Heart left ventricle (tissue), 16 donors: ENCODE measurements around the gene TRIM66. TPM values are rescaled to one million over a fixed set of nuclear protein-coding genes. Genes with fewer than 3 reads are reported as not detected.

Experiments
- ATAC-seq, 4 donors: fragments of 200-7000 bp; cut with Tn5 transposase; one replicate each; pipeline ENCODE4 v1.9.1; 2020 to 2022; ENCODE audit warnings: moderate library complexity in 4 of 4, mild to moderate bottlenecking in 3 of 4, moderate number of reproducible peaks in 1 of 4
- DNase-seq, 5 donors: peaks; one replicate each; pipeline ENCODE4 v3.0.0-alpha.2; 2020
- H3K27ac ChIP-seq, 12 donors: fragments of 200-600 bp; sonication (generic) in 4 of 12; one replicate each; pipeline versions ENCODE4 v1.5.0 to v1.8.0; 2016 to 2022; ENCODE audit warnings: mild to moderate bottlenecking in 2 of 12
- H3K27me3 ChIP-seq, 9 donors: fragments of 200-600 bp; sonication (generic) in 2 of 9; one replicate each; pipeline versions ENCODE4 v1.5.1 to v1.8.0; 2016 to 2022; ENCODE audit warnings: mild to moderate bottlenecking in 3 of 9
- H3K36me3 ChIP-seq, 9 donors: fragments of 200-600 bp; sonication (generic) in 2 of 9; one replicate each; pipeline versions ENCODE4 v1.5.0 to v1.8.0; 2018 to 2022; ENCODE audit warnings: mild to moderate bottlenecking in 2 of 9
- H3K4me1 ChIP-seq, 12 donors: fragments of 200-600 bp; sonication (generic) in 4 of 12; one replicate each; pipeline versions ENCODE4 v1.5.0 to v1.8.0; 2016 to 2022; ENCODE audit warnings: mild to moderate bottlenecking in 3 of 12
- H3K4me3 ChIP-seq, 12 donors: fragments of 200-600 bp; sonication (generic) in 4 of 12; one replicate each; pipeline versions ENCODE4 v1.5.0 to v1.8.0; 2017 to 2022; ENCODE audit warnings: mild to moderate bottlenecking in 9 of 12, moderate library complexity in 4 of 12
- H3K9me3 ChIP-seq, 12 donors: fragments of 200-600 bp; sonication (generic) in 4 of 12; one replicate each; pipeline versions ENCODE4 v1.5.0 to v1.8.0; 2016 to 2022; ENCODE audit warnings: mild to moderate bottlenecking in 1 of 12
- POLR2A ChIP-seq, 2 donors: fragments of 450-650 bp; IDR thresholded peaks; one replicate each; pipeline ENCODE4 v1.6.1; 2017; ENCODE audit warnings: antibody characterized with exemption in 2 of 2, mild to moderate bottlenecking in 2 of 2, moderate library complexity in 2 of 2
- WGBS, 4 donors: extraction: QIAGEN DNeasy Blood & Tissue Kit in 2 of 4; methylation state at CpG; one replicate each; pipeline versions ENCODE4 v1.1.5 to v1.1.7; 2013 to 2018; 5-methylcytosine and 5-hydroxymethylcytosine counted together
- intact Hi-C, 10 donors: fragments of 100-400 bp; cut with DNase I; formaldehyde crosslinking; loops; one replicate each; pipeline versions ENCODE4 v1.11.1 to v1.14.2; 2022
- polyA plus RNA-seq, 2 donors: library from polyadenylated mRNA; stranded (reverse); fragments of 200-250 nt; gene quantifications; one replicate each; pipeline ENCODE4 v1.2.3, GENCODE V29; 2013
- total RNA-seq, 9 donors: library from RNA; depleted of rRNA in 2 of 9; stranded (reverse); fragments of >200 nt in 2 of 9; fragmentation: NEBNext Ultra II Directional in 3 of 9; extraction: Animal tissue kit (Norgen Biotek cat#: 25700) in 3 of 9; gene quantifications; one replicate each; pipeline versions ENCODE4 v1.1.0 to v1.2.4, GENCODE V29; 2016 to 2023
- TF ChIP-seq, protein P1 (sequence below), 12 donors: fragments of 200-600 bp; sonication (generic) in 4 of 12; IDR thresholded peaks; one replicate each; pipeline versions ENCODE4 v1.5.0 to v1.8.0; 2018 to 2022; ENCODE audit warnings: antibody characterized with exemption in 12 of 12, mild to moderate bottlenecking in 5 of 12
- donor health status: ischemic (EF 13 %, LVEDD 7.1; RV severe dilation, severe dysfunction).
- donor health status: healthy with polysubstance abuse.
- donor health status: DM: no; HTN: yes; CAD: no.
- donor health status: DM: no; HTN: no; CAD: no.
- donor health status: ischemic (EF 25% LVEDD 6.9; RV normal size, moderate dysfunction).
- donor health status: ischemic (EF 25% LVEDD 5.7; RV mildly dilated, moderate dysfunction).
- donor health status: healthy.
- donor health status: DM: yes; HTN: yes; CAD: no.
- donor health status: ischemic (EF 35%, LVEDD 5.7; RV mildly dilated, moderate dysfunction).
- donor health status: nonischemic (EF 11% LVEDD 7.7; RV severe dilation, severe dysfunction).
- donor health status: DM: yes; HTN: yes; CAD: no.
- donor health status: PGD.
- donor health status: ischemic (EF 29% LVEDD 5.4; RV normal size, mild dysfunction).
- donor health status: nonischemic (EF 23%, LVEDD 6.1; RV moderate dilation, normal function).

Gene TRIM66
- total and polyA plus RNA-seq, 11 donors, result 0.71 to 10.1 (median 3.8) TPM

DNA sequence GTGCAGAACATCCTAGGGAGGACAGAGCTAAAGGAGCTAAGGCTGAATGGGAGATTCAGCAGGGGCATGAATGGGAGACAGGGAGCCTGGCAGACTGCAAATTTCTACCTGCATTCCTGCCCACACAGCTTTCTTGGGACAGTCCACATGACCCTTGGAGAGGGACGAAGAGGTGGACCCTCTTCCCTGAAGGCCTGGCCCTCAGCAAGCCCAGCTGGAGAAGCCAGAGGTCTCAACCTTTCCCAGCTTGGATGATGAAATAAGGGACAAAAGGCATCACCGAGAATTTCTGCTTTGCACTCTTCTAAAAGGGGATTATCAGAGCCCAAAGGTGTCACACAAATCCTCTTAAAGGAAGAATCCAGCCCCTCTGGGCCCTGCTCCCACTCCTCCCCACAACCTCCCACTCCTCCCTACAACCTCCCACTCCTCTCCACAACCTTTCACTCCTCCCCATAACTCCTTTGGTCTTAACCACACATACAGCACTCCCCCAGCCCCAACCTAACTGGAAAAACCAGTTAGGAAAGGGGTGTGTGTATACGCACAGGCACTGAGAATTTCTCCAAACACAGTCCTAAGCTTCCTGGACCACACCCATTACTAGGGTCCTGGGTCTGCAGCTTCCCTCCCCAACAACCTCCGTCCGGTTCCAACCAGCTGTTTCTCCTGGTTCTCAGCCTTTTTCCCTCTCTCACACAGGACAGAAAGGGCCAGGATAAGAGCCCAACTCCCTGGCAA lies 38.6 kb upstream of the TRIM66 start:
- 38 to 52% (median 50%) methylated on average over 4 to 5 of the region's 5 CpGs for WGBS, 4 donors
- Histone ChIP-seq H3K27ac (peak overlapping the region in 11 of 12 donors; percentile 22 to 95 (median 80)), H3K36me3 (peaks cover 0 to 39% (median 17%) of the 10 kb centered on the region in 9 donors), H3K4me1 (peaks cover 19 to 75% (median 65%) of the 10 kb centered on the region in 12 donors), H3K4me3 (no peak overlapping the region), H3K27me3 (no peaks in the 10 kb centered on the region), H3K9me3 (no peaks in the 10 kb centered on the region)
- ATAC-seq (no peak), DNase-seq (no peak)
- TF ChIP-seq, protein P1, sequence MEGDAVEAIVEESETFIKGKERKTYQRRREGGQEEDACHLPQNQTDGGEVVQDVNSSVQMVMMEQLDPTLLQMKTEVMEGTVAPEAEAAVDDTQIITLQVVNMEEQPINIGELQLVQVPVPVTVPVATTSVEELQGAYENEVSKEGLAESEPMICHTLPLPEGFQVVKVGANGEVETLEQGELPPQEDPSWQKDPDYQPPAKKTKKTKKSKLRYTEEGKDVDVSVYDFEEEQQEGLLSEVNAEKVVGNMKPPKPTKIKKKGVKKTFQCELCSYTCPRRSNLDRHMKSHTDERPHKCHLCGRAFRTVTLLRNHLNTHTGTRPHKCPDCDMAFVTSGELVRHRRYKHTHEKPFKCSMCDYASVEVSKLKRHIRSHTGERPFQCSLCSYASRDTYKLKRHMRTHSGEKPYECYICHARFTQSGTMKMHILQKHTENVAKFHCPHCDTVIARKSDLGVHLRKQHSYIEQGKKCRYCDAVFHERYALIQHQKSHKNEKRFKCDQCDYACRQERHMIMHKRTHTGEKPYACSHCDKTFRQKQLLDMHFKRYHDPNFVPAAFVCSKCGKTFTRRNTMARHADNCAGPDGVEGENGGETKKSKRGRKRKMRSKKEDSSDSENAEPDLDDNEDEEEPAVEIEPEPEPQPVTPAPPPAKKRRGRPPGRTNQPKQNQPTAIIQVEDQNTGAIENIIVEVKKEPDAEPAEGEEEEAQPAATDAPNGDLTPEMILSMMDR (IDR thresholded peaks at IDR 0.05), result no peak
- TF ChIP-seq POLR2A (IDR thresholded peaks at IDR 0.05), result no peak
- intact Hi-C loops, result loop anchor here in 1 of 10 donors (10.0 kb wide), 1 partner anchor 84 kb away; no protein-coding TSS in a partner anchor

DNA sequence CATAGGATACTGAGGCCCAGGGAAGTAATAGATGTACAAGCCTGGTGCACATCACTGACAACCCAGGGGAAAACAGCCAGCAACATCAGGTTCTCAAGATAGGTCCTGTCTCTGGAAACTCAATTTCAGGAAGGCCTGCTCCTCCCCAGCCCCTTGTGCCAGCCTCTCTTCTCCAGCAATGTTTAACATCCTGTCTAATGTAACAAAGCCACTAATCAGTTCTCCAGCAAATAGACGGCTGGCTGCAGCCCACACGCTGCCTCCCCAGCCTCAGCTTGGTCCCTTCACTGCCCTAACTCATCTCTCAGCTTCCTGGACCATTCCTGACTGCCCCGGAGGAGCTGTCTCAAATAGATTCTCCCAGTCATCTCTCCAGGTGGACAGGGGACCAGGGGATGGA lies 37.9 kb upstream of the TRIM66 start:
- intact Hi-C loops, result loop anchor here in 1 of 10 donors (10.0 kb wide), 1 partner anchor 84 kb away; no protein-coding TSS in a partner anchor

DNA sequence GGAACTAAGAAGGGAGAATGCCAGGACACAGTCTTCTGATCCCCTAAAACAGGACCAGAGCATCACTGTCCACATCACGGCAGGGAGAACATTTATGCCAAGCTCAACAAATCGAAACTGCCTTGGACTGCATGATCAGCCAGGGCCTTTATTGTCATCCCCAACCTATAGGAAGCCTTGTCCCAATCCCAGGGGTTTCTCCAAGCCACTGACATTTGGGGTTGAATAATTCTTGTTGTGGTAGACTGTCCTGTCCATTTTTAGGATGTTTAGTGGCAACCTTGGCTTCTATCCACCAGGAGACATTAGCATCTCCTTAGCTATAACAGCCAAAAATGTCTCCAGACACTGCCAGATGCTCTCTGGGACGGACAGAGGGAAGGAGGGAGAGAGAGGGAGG lies 37.3 kb upstream of the TRIM66 start:
- H3K4me3 ChIP-seq, result no peak overlapping the region
- H3K27me3 ChIP-seq, result no peaks in the 10 kb centered on the region
- TF ChIP-seq, protein P1 (IDR thresholded peaks at IDR 0.05), result no peak
- no peak for TF ChIP-seq POLR2A (IDR thresholded peaks at IDR 0.05)
- H3K36me3 ChIP-seq, result peaks cover 0 to 38% (median 15%) of the 10 kb centered on the region in 9 donors
- intact Hi-C loops, result loop anchor here in 6 of 10 donors (5.0 to 10.0 kb wide), 7 partner anchors 38 to 95 kb away; a partner anchor contains a TSS
- DNase-seq (no peak), ATAC-seq (peak in 2 of 4 donors; percentile 1 to 11)
- peaks cover 20 to 88% (median 78%) of the 10 kb centered on the region in 12 donors for H3K4me1 ChIP-seq
- H3K27ac ChIP-seq, result peak overlapping the region; percentile 50 to 95 (median 80)
- WGBS, 4 donors, result 23 to 39% (median 33%) methylated on average over 3 of the region's 3 CpGs
- H3K9me3 ChIP-seq, result no peaks in the 10 kb centered on the region

More for the DNA sequence above, 37.9 kb upstream of the TRIM66 start:
- Histone ChIP-seq H3K4me1 (peaks cover 19 to 81% (median 72%) of the 10 kb centered on the region in 12 donors), H3K27me3 (no peaks in the 10 kb centered on the region), H3K9me3 (no peaks in the 10 kb centered on the region), H3K4me3 (no peak overlapping the region), H3K36me3 (peaks cover 0 to 38% (median 17%) of the 10 kb centered on the region in 9 donors), H3K27ac (peak overlapping the region in 11 of 12 donors; percentile 22 to 95 (median 80))
- 47 to 62% (median 50%) methylated on average over 3 of the region's 3 CpGs for WGBS, 4 donors
- DNase-seq (no peak), ATAC-seq (no peak)
- no peak for TF ChIP-seq POLR2A (IDR thresholded peaks at IDR 0.05)
- TF ChIP-seq, protein P1 (IDR thresholded peaks at IDR 0.05), result no peak

DNA sequence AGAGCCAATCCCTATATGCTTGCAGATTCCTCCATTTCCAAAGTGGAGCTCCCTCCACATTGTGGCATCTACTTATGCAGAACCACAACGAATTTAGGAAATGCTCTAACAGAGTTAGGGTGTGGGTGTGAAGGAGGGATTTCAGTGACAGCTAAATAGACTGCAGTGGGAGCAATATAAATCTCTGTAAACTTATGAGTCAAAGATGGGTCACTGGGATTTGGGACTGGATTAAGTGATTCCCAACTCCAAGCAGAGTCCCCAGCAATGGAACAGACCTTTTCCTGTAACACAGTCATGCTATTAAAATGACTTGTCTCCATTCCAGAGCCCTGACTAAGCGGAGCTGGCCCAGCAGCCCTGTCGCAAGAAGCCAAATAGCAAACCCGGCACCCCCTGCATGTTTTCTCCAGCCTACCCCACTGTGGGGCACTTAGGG lies 36.8 kb upstream of the TRIM66 start:
- no peaks in the 10 kb centered on the region for H3K27me3 ChIP-seq
- no peak overlapping the region for H3K4me3 ChIP-seq
- DNase-seq, result peak in 4 of 5 donors; percentile 50 to 76 (median 60)
- H3K9me3 ChIP-seq, result no peaks in the 10 kb centered on the region
- intact Hi-C loops, result loop anchor here in 5 of 10 donors (5.0 to 10.0 kb wide), 6 partner anchors 38 to 96 kb away; a partner anchor contains a TSS
- peaks cover 24 to 93% (median 81%) of the 10 kb centered on the region in 12 donors for H3K4me1 ChIP-seq
- 14 to 24% (median 17%) methylated on average over 4 of the region's 4 CpGs for WGBS, 4 donors
- H3K36me3 ChIP-seq, result peaks cover 0 to 38% (median 12%) of the 10 kb centered on the region in 9 donors
- ATAC-seq, result peak; percentile 49 to 84 (median 70)
- peak overlapping the region; percentile 50 to 95 (median 80) for H3K27ac ChIP-seq
- TF ChIP-seq POLR2A (IDR thresholded peaks at IDR 0.05), result no peak
- TF ChIP-seq, protein P1 (IDR thresholded peaks at IDR 0.05), result no peak
